Neutrophil (primary cell): ENCODE results near the gene CALCOCO1.

ENCODE experiments used
- H3K27ac ChIP-seq: fragments of 200-600 bp; sonication (generic); 2 replicates; pipeline ENCODE4 v1.5.1; 2016; ENCODE audit warnings: mild to moderate bottlenecking, moderate library complexity
- H3K27me3 ChIP-seq: fragments of 200-600 bp; sonication (generic); 2 replicates; pipeline ENCODE4 v1.6.0; 2016; ENCODE audit warnings: mild to moderate bottlenecking
- H3K36me3 ChIP-seq: fragments of 200-600 bp; sonication (generic); 2 replicates; pipeline ENCODE4 v1.5.1; 2017
- H3K4me1 ChIP-seq, 2 experiments: fragments of 200-600 bp in 1 of 2; sonication (generic) in 1 of 2; 1 replicate in 1 of 2; 2 replicates in 1 of 2; pipeline versions ENCODE4 v1.5.1 to v1.6.1; 2013 to 2016; ENCODE audit warnings: low read depth in 1 of 2, low read length in 1 of 2, mild to moderate bottlenecking in 1 of 2, moderate library complexity in 1 of 2; ENCODE audit not compliant: control insufficient read depth in 1 of 2, insufficient read depth in 1 of 2
- H3K4me3 ChIP-seq, 2 experiments: fragments of 200-600 bp in 1 of 2; sonication (generic) in 1 of 2; 1 replicate in 1 of 2; 2 replicates in 1 of 2; pipeline ENCODE4 v1.5.1; 2013 to 2016; ENCODE audit warnings: low read depth in 1 of 2, low read length in 1 of 2, mild to moderate bottlenecking in 1 of 2, moderate library complexity in 1 of 2
- H3K9me3 ChIP-seq: fragments of 200-600 bp; sonication (generic); 2 replicates; pipeline ENCODE4 v1.5.1; 2016
- TF ChIP-seq, protein P1 (sequence below): fragments of 200-600 bp; sonication (generic); IDR thresholded peaks from 2 replicates; pipeline ENCODE4 v1.5.1; 2016; ENCODE audit warnings: antibody characterized with exemption

The CALCOCO1 gene

DNA sequence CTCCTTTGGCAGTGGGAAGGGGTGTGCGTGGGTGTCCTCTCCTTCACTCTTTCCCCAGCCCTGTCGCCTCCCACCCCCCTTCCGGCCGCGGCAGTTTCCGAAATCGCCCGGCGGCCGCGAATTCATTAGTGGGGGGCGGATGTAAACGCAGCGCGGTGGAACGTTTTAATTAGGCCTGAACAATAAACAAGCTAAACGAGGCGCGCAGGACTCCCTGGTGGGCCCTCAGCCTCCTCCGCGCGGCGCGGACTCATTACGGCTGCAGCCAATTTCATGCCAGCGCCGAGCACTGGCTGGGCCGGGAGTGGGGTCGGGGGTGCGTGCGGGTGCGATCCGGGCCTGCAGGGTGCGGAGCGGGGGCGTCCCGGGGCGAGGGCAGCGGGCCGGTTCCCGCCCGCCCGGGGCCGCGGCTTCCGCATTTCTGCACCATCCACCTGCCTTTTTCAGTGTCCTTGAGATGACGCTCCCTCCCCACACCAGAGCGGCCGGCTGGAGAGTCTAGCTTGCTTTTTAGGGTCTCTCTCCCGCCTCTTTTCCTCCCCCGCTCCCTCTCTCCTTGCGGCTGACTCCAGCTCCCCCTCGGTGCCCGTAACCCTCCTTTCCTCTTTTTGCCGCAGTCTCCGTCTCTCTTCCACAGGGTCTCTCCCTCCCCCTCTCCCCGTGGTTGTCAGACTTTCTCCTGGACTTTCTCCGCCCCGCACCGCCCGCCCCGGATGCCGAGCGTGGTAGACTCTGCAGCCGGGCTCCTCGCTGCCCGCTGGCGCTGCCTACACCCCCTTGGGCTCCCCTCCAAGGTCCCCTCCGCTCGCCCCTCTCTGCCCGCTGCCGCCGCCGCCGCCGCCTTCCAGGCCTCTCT, 24.3 kb upstream of the CALCOCO1 start, which contains the start of gene CISTR:
TSS of gene CISTR (minus strand) at position 644 of the 856 bp plus-strand sequence.
- Histone ChIP-seq H3K4me1 (peaks cover 16 to 35% of the 10 kb centered on the region in 2 experiments), H3K4me3 (peak within 1 kb of the TSS; percentile 15 to 48), H3K27me3 (peaks cover 100% of the 10 kb centered on the region), H3K36me3 (no peaks in the 10 kb centered on the region), H3K9me3 (no peaks in the 10 kb centered on the region), H3K27ac (no peak within 1 kb of the TSS)
- TF ChIP-seq, protein P1, sequence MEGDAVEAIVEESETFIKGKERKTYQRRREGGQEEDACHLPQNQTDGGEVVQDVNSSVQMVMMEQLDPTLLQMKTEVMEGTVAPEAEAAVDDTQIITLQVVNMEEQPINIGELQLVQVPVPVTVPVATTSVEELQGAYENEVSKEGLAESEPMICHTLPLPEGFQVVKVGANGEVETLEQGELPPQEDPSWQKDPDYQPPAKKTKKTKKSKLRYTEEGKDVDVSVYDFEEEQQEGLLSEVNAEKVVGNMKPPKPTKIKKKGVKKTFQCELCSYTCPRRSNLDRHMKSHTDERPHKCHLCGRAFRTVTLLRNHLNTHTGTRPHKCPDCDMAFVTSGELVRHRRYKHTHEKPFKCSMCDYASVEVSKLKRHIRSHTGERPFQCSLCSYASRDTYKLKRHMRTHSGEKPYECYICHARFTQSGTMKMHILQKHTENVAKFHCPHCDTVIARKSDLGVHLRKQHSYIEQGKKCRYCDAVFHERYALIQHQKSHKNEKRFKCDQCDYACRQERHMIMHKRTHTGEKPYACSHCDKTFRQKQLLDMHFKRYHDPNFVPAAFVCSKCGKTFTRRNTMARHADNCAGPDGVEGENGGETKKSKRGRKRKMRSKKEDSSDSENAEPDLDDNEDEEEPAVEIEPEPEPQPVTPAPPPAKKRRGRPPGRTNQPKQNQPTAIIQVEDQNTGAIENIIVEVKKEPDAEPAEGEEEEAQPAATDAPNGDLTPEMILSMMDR, result no peak

DNA sequence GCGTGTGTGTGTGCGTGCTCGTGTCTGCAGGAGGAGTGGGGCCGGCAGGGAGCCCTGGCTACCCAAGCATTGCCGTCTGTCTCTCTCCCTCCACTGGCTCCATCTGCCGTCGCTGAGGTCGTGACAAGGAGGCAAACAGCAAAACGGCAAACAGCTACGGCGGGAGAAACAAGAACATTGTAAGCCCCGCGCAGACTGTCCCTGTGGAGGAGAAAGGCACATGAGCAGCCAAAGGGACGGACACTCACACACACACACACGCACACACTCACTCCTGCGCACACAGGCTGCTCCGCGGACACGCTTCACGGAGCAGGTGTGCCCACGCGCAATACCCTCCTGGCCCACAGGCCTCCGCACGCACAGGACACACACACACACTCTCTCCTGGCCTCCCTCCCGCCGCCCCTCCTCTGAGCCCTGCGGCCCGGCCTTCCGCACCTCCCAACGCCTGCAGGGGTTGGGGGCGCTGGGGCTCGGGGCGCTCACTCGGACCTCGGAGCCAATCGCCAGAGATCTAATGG, 23.6 kb upstream of the CALCOCO1 start:
- Histone ChIP-seq H3K4me3 (peak overlapping the region in 1 of 2 experiments; percentile 48), H3K27ac (no peak overlapping the region), H3K36me3 (no peaks in the 10 kb centered on the region), H3K27me3 (peaks cover 100% of the 10 kb centered on the region), H3K9me3 (no peaks in the 10 kb centered on the region), H3K4me1 (peaks cover 14 to 30% of the 10 kb centered on the region in 2 experiments)
- TF ChIP-seq, protein P1, result no peak

GRCh38 chr12:53749986-53750811, 22.9 kb upstream of the CALCOCO1 start:
- H3K27ac ChIP-seq, result no peak overlapping the region
- H3K27me3 ChIP-seq, result peaks cover 100% of the 10 kb centered on the region
- H3K4me1 ChIP-seq, result peaks cover 11 to 26% of the 10 kb centered on the region in 2 experiments
- no peaks in the 10 kb centered on the region for H3K36me3 ChIP-seq
- TF ChIP-seq, protein P1, result no peak
- H3K4me3 ChIP-seq, result no peak overlapping the region
- H3K9me3 ChIP-seq, result no peaks in the 10 kb centered on the region

GRCh38 chr12:53748072-53748840, 21.0 kb upstream of the CALCOCO1 start:
- Histone ChIP-seq H3K9me3 (no peaks in the 10 kb centered on the region), H3K4me3 (no peak overlapping the region), H3K4me1 (peaks cover 14 to 30% of the 10 kb centered on the region in 2 experiments), H3K27ac (no peak overlapping the region), H3K27me3 (peaks cover 100% of the 10 kb centered on the region), H3K36me3 (no peaks in the 10 kb centered on the region)
- TF ChIP-seq, protein P1, result no peak

GRCh38 chr12:53747095-53747494, 19.8 kb upstream of the CALCOCO1 start:
- Histone ChIP-seq H3K36me3 (no peaks in the 10 kb centered on the region), H3K27ac (no peak overlapping the region), H3K27me3 (peaks cover 100% of the 10 kb centered on the region), H3K9me3 (no peaks in the 10 kb centered on the region), H3K4me3 (no peak overlapping the region), H3K4me1 (peaks cover 16 to 30% of the 10 kb centered on the region in 2 experiments)
- TF ChIP-seq, protein P1, result no peak
